ENCODE data around the gene CELA3B.
"Not testable (repeated sequence)": the region's sequence is repeated elsewhere in the genome, so short reads cannot be mapped to it uniquely, and the experiment has no call there.

The CELA3B gene

GRCh38 chr1:21944733-21945073, 32.1 kb upstream of the CELA3B start:
- no peak for DNase-seq (ENCODE audit: low read depth in 2 of 2)

- no peak for DNase-seq (ENCODE audit: low read depth in 2 of 2)
Observed at GRCh38 chr1:21946836-21947587, 29.8 kb upstream of the CELA3B start.

- DNase-seq (ENCODE audit: low read depth in 2 of 2), result no peak
Observed at GRCh38 chr1:21950734-21951133, 26.1 kb upstream of the CELA3B start.

- DNase-seq (ENCODE audit: low read depth in 2 of 2), result no peak
Observed at GRCh38 chr1:21951226-21951870, 25.5 kb upstream of the CELA3B start.

- no peak for DNase-seq (ENCODE audit: low read depth in 2 of 2)
Observed at GRCh38 chr1:21952786-21953520, 23.9 kb upstream of the CELA3B start.

- no peak for DNase-seq (ENCODE audit: low read depth in 2 of 2)
Observed at GRCh38 chr1:21955058-21955457, 21.8 kb upstream of the CELA3B start.

- no peak for DNase-seq (ENCODE audit: low read depth in 2 of 2)
Observed at GRCh38 chr1:21955501-21956281, 21.1 kb upstream of the CELA3B start.

- peak in 1 of 2 donors; percentile 13 for DNase-seq (ENCODE audit: low read depth in 2 of 2)
Observed at GRCh38 chr1:21956720-21957552, 19.9 kb upstream of the CELA3B start.

GRCh38 chr1:21961337-21961736, 15.5 kb upstream of the CELA3B start:
- no peak for DNase-seq (ENCODE audit: low read depth in 2 of 2)

- no peak for DNase-seq (ENCODE audit: low read depth in 2 of 2)
Observed at GRCh38 chr1:21961799-21962198, 15.0 kb upstream of the CELA3B start.

GRCh38 chr1:21963477-21964217, 13.2 kb upstream of the CELA3B start:
- peak; percentile 60 to 64 for DNase-seq (ENCODE audit: low read depth in 2 of 2)

GRCh38 chr1:21966247-21967000, 10.4 kb upstream of the CELA3B start:
- no peak for DNase-seq (ENCODE audit: low read depth in 2 of 2)

- DNase-seq (ENCODE audit: low read depth in 2 of 2), result not testable (repeated sequence)
Observed at GRCh38 chr1:21967216-21967615, 9.6 kb upstream of the CELA3B start.

GRCh38 chr1:21969066-21969465, 7.8 kb upstream of the CELA3B start:
- DNase-seq (ENCODE audit: low read depth in 2 of 2), result not testable (repeated sequence)

- not testable (repeated sequence) for DNase-seq (ENCODE audit: low read depth in 2 of 2)
Observed at GRCh38 chr1:21970523-21970922, 6.3 kb upstream of the CELA3B start.

- DNase-seq (ENCODE audit: low read depth in 2 of 2), result not testable (repeated sequence)
Observed at GRCh38 chr1:21972973-21973441, 3.8 kb upstream of the CELA3B start.

- DNase-seq (ENCODE audit: low read depth in 2 of 2), result not testable (repeated sequence)
Observed at GRCh38 chr1:21973948-21974347, 2.9 kb upstream of the CELA3B start.

GRCh38 chr1:21974699-21975098, 2.1 kb upstream of the CELA3B start:
- not testable (repeated sequence) for DNase-seq (ENCODE audit: low read depth in 2 of 2)

- DNase-seq (ENCODE audit: low read depth in 2 of 2), result not testable (repeated sequence)
Observed at GRCh38 chr1:21975296-21975695, 1.5 kb upstream of the CELA3B start.
